Endothelial cell of umbilical vein (primary cell): Measurements from ENCODE around the gene RBM33. TPM values are rescaled to one million over a fixed set of nuclear protein-coding genes. Genes with fewer than 3 reads are reported as not detected.

Source experiments
- BruUV-seq: library from RNA; stranded (reverse); fragments of 400-500 nt; replicated peaks from 2 replicates; lab custom pipeline; 2021; lab: Mats Ljungman, UMichigan
- CTCF ChIA-PET: fragments of 300-600, 350-600 bp; sonication (Branson Sonifier 250); formaldehyde crosslinking; loops from one replicate; lab custom pipeline; 2021; ENCODE audit warnings: antibody characterized with exemption, inconsistent platforms; lab: Charles Lee
- POLR2A ChIA-PET: fragments of 300-600, 350-600 bp; sonication (Branson Sonifier 250); formaldehyde crosslinking; loops from one replicate; lab custom pipeline; 2021; ENCODE audit warnings: antibody characterized with exemption, inconsistent platforms; lab: Charles Lee
- DNase-seq: peaks from one replicate; pipeline ENCODE4 v3.0.0-alpha.2; 2011; ENCODE audit warnings: low read depth, low spot score
- FAIRE-seq: peaks from 2 replicates; lab custom pipeline; 2011; peaks lifted over from hg19 to GRCh38; lab: Jason Lieb, UNC
- H2AFZ ChIP-seq: 2 replicates; pipeline ENCODE4 v1.6.0; 2012; ENCODE audit warnings: low read depth, low read length, control low read depth, inconsistent platforms
- H3K27ac ChIP-seq: 2 replicates; pipeline ENCODE4 v1.5.1; 2011; ENCODE audit warnings: low read depth, mild to moderate bottlenecking, control low read depth, low read length, moderate library complexity; ENCODE audit not compliant: insufficient read depth
- H3K27me3 ChIP-seq, 2 experiments: 2 replicates each; pipeline versions ENCODE4 v1.6.0 to v1.6.1; 2011; ENCODE audit warnings: low read length in 2 of 2, mixed read lengths in 1 of 2; ENCODE audit not compliant: control insufficient read depth in 2 of 2, insufficient read depth in 2 of 2
- H3K36me3 ChIP-seq, 2 experiments: 2 replicates in 1 of 2; 3 replicates in 1 of 2; pipeline ENCODE4 v1.5.1; 2011; ENCODE audit warnings: low read length in 2 of 2, mild to moderate bottlenecking in 1 of 2, moderate library complexity in 1 of 2; ENCODE audit not compliant: control insufficient read depth in 2 of 2, insufficient read depth in 2 of 2; ENCODE audit errors: extremely low read depth in 1 of 2
- H3K4me1 ChIP-seq: 3 replicates; pipeline ENCODE4 v1.5.1; 2011; ENCODE audit warnings: mild to moderate bottlenecking, low read length; ENCODE audit not compliant: control insufficient read depth, insufficient read depth; ENCODE audit errors: extremely low read depth
- H3K4me2 ChIP-seq: 2 replicates; pipeline ENCODE4 v1.6.1; 2011; ENCODE audit warnings: low read length, control low read depth, mixed read lengths; ENCODE audit not compliant: insufficient read depth
- H3K4me3 ChIP-seq, 3 experiments: fragments of 200-600 bp in 1 of 3; sonication (generic), shearing (Covaris generic) in 1 of 3; replicated peaks in 1 of 3; 2 replicates each; pipeline ENCODE4 v1.5.1; 2011 to 2016; ENCODE audit warnings: control low read depth in 3 of 3, low read length in 3 of 3, mild to moderate bottlenecking in 2 of 3, inconsistent platforms in 1 of 3, low read depth in 1 of 3, moderate library complexity in 1 of 3; ENCODE audit not compliant: insufficient read depth in 1 of 3
- H3K79me2 ChIP-seq: 2 replicates; pipeline ENCODE4 v1.6.0; 2012; ENCODE audit warnings: low read length, inconsistent platforms; ENCODE audit not compliant: control insufficient read depth, insufficient read depth
- H3K9ac ChIP-seq: replicated peaks from 2 replicates; pipeline ENCODE3; 2011; ENCODE audit warnings: low read length, control low read depth; ENCODE audit not compliant: insufficient read depth; ENCODE audit errors: extremely low read depth
- H3K9me1 ChIP-seq: replicated peaks from 3 replicates; pipeline ENCODE4 v1.6.0; 2011; ENCODE audit warnings: mild to moderate bottlenecking, low read length; ENCODE audit not compliant: control insufficient read depth, insufficient read depth; ENCODE audit errors: extremely low read depth
- H3K9me3 ChIP-seq: replicated peaks from 2 replicates; pipeline ENCODE4 v1.5.1; 2012; ENCODE audit warnings: low read length, inconsistent platforms; ENCODE audit not compliant: control insufficient read depth, insufficient read depth
- H4K20me1 ChIP-seq: replicated peaks from 2 replicates; pipeline ENCODE3; 2011; ENCODE audit warnings: mild to moderate bottlenecking, low read length; ENCODE audit not compliant: control insufficient read depth, insufficient read depth; ENCODE audit errors: extremely low read depth
- CTCF ChIP-seq, 2 donors: IDR thresholded peaks; 1 replicate in 1 of 2; 2 replicates in 1 of 2; pipeline ENCODE4 v1.5.1; 2011; ENCODE audit warnings: low read length in 2 of 2, mild to moderate bottlenecking in 2 of 2, moderate library complexity in 2 of 2, control low read depth in 1 of 2, inconsistent platforms in 1 of 2, low read depth in 1 of 2; ENCODE audit not compliant: insufficient read depth in 1 of 2; ENCODE audit errors: extremely low read depth in 1 of 2
- EZH2 ChIP-seq: IDR thresholded peaks from 2 replicates; pipeline ENCODE4 v1.6.1; 2012; ENCODE audit warnings: borderline replicate concordance, low read depth, mild to moderate bottlenecking, moderate library complexity, low read length, inconsistent platforms; ENCODE audit not compliant: severe bottlenecking
- FOS ChIP-seq: IDR thresholded peaks from 2 replicates; pipeline ENCODE4 v1.6.1; 2011; ENCODE audit warnings: mild to moderate bottlenecking, low read length, moderate library complexity, borderline replicate concordance; ENCODE audit not compliant: insufficient read depth
- GATA2 ChIP-seq: IDR thresholded peaks from 2 replicates; pipeline ENCODE4 v1.7.0; 2011; ENCODE audit warnings: low read depth, mild to moderate bottlenecking, moderate library complexity, mixed read lengths, low read length; ENCODE audit not compliant: insufficient read length, insufficient read depth
- JUN ChIP-seq: IDR thresholded peaks from 2 replicates; pipeline ENCODE4 v1.6.1; 2011; ENCODE audit warnings: borderline replicate concordance, low read depth; ENCODE audit not compliant: insufficient read length, insufficient read depth
- MAX ChIP-seq: IDR thresholded peaks from 2 replicates; pipeline ENCODE4 v1.6.1; 2011; ENCODE audit not compliant: insufficient read depth, insufficient read length
- MYC ChIP-seq: IDR thresholded peaks from one replicate; pipeline ENCODE4 v1.6.1; 2011; ENCODE audit warnings: mild to moderate bottlenecking, low read depth, low read length
- POLR2A ChIP-seq: IDR thresholded peaks from 2 replicates; pipeline ENCODE4 v1.6.1; 2012; ENCODE audit warnings: low read depth, mild to moderate bottlenecking, control low read depth, low read length
- POLR2AphosphoS5 ChIP-seq: IDR thresholded peaks from 2 replicates; pipeline ENCODE4 v1.6.1; 2012; ENCODE audit warnings: low read depth, mild to moderate bottlenecking, control low read depth, low read length, moderate library complexity; ENCODE audit not compliant: insufficient read depth
- dilution Hi-C: fragments of 300-500 bp; cut with MboI; formaldehyde crosslinking; loops from one replicate; pipeline ENCODE4 v1.15.0; 2019; ENCODE audit warnings: low sequenced_read_pairs; ENCODE audit not compliant: extremely low pct_ligation_motif_present
- intact Hi-C: fragments of 100-400 bp; cut with micrococcal nuclease; formaldehyde crosslinking; loops from one replicate; pipeline ENCODE4 v1.10.0; 2022
- polyA plus RNA-seq, 4 experiments: library from polyadenylated mRNA; depleted of rRNA in 3 of 4; stranded (reverse) in 3 of 4; unstranded in 1 of 4; fragments of >200 nt; gene quantifications; 2 replicates each; pipeline versions ENCODE4 v1.2.1 to v1.2.3, GENCODE V29; 2011 to 2012; ENCODE audit warnings: missing spikeins in 1 of 4
- total RNA-seq: library from RNA; stranded (reverse); gene quantifications from 2 replicates; pipeline ENCODE4 v1.2.3, GENCODE V29; 2021

Gene RBM33
- total and polyA plus RNA-seq, 2 donors (not counting 3 experiments of a cell fraction or from before 2014, with no cell fraction given): 16.2 to 68.2 TPM

DNA sequence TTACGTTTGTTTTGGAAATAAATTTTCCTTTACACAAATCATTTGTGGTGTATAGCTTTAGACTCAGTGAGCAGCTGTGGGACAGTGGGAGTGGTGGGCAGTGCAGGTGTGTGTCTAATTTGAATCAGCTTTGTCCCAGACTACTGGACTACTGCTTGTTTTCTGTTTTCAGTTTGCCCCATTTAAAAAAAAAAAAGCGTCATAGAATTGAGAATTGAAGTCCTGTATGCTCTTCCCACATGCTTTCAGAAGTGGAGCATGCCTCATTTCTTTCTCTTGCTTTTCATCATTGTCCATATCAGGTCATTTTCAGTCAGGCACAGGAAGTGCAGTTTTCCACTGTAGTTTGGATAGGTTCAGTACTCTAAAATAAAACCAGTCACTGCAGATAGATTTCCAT is 101.7 kb downstream of the RBM33 start:
- no peak for TF ChIP-seq MAX
- no peak for TF ChIP-seq EZH2
- no peak for TF ChIP-seq GATA2
- no peak for TF ChIP-seq POLR2AphosphoS5
- TF ChIP-seq FOS: no peak
- no peak for TF ChIP-seq MYC
- no peak for TF ChIP-seq CTCF (IDR thresholded peaks at IDR 0.05; ENCODE audit: extremely low read depth in 1 of 2, insufficient read depth in 1 of 2, low read depth in 1 of 2, low read length in 2 of 2)
- no peak for TF ChIP-seq JUN
- TF ChIP-seq POLR2A: no peak
- intact Hi-C loops: no loop called here
- peaks cover 6% of the 10 kb centered on the region for H3K4me1 ChIP-seq
- H3K9me1 ChIP-seq: no peaks in the 10 kb centered on the region
- no peak overlapping the region for H2AFZ ChIP-seq
- H3K36me3 ChIP-seq: peaks cover 19 to 33% of the 10 kb centered on the region in 2 experiments
- no TSS peak for BruUV-seq
- no peaks in the 10 kb centered on the region for H3K27me3 ChIP-seq
- POLR2A ChIA-PET: no interaction called here
- H3K27ac ChIP-seq: no peak overlapping the region
- H4K20me1 ChIP-seq: peaks cover 6% of the 10 kb centered on the region
- no peak for FAIRE-seq
- peaks cover 34% of the 10 kb centered on the region for H3K79me2 ChIP-seq
- no peak overlapping the region for H3K4me3 ChIP-seq
- CTCF ChIA-PET: interaction anchor here (0.8 to 6.6 kb wide), 2 partner anchors 10 to 147 kb away, joined by 3 to 45 read pairs; no protein-coding TSS in a partner anchor
- dilution Hi-C loops: no loop called here
- no peak overlapping the region for H3K4me2 ChIP-seq
- DNase-seq: no peak
- no peaks in the 10 kb centered on the region for H3K9me3 ChIP-seq
- H3K9ac ChIP-seq: no peak overlapping the region
